PFSK-1 (cell line): ENCODE data around the gene SLC7A10.

ENCODE experiments used
- FOXP2 ChIP-seq: optimal IDR thresholded peaks from 2 replicates; pipeline ENCODE3; 2011; ENCODE audit warnings: borderline replicate concordance, control low read depth, inconsistent platforms; ENCODE audit not compliant: insufficient read depth; ENCODE audit errors: extremely low read length, extremely low read depth
- POLR2AphosphoS5 ChIP-seq: IDR thresholded peaks from 2 replicates; pipeline ENCODE4 v1.6.1; 2012; ENCODE audit warnings: low read depth, mild to moderate bottlenecking, control low read depth, low read length, moderate library complexity
- SIN3A ChIP-seq: IDR thresholded peaks from 2 replicates; pipeline ENCODE4 v1.6.1; 2012; ENCODE audit warnings: mild to moderate bottlenecking, low read length, moderate library complexity, borderline replicate concordance; ENCODE audit not compliant: insufficient read depth
- TF ChIP-seq, protein P1 (sequence below), 2 experiments: IDR thresholded peaks; 2 replicates each; pipeline versions ENCODE4 v1.6.1 to v1.8.0; 2011 to 2012; ENCODE audit warnings: low read depth in 2 of 2, low read length in 2 of 2, control low read depth in 1 of 2, inconsistent platforms in 1 of 2, mild to moderate bottlenecking in 1 of 2, moderate library complexity in 1 of 2; ENCODE audit not compliant: insufficient read depth in 1 of 2

DNA sequence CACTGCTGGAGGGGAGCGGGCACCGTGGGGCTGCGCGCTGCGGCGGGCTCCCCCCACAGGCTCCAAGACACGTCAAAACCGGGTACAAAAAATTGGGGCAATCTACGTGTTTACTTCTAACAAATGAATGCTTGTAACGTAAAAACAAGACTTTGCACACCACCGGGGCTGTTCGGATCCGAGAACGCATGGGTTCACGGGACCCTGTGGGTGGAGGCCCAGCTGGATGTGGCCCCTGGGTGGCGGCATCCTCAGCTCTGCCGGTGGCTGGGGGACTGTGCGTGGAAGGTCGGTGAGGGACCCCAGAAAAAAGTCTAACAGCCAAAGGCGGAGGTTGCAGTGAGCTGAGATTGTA is 10.3 kb upstream of the SLC7A10 start:
- TF ChIP-seq FOXP2 (no peak), POLR2AphosphoS5 (no peak), SIN3A (no peak)
- TF ChIP-seq, protein P1, sequence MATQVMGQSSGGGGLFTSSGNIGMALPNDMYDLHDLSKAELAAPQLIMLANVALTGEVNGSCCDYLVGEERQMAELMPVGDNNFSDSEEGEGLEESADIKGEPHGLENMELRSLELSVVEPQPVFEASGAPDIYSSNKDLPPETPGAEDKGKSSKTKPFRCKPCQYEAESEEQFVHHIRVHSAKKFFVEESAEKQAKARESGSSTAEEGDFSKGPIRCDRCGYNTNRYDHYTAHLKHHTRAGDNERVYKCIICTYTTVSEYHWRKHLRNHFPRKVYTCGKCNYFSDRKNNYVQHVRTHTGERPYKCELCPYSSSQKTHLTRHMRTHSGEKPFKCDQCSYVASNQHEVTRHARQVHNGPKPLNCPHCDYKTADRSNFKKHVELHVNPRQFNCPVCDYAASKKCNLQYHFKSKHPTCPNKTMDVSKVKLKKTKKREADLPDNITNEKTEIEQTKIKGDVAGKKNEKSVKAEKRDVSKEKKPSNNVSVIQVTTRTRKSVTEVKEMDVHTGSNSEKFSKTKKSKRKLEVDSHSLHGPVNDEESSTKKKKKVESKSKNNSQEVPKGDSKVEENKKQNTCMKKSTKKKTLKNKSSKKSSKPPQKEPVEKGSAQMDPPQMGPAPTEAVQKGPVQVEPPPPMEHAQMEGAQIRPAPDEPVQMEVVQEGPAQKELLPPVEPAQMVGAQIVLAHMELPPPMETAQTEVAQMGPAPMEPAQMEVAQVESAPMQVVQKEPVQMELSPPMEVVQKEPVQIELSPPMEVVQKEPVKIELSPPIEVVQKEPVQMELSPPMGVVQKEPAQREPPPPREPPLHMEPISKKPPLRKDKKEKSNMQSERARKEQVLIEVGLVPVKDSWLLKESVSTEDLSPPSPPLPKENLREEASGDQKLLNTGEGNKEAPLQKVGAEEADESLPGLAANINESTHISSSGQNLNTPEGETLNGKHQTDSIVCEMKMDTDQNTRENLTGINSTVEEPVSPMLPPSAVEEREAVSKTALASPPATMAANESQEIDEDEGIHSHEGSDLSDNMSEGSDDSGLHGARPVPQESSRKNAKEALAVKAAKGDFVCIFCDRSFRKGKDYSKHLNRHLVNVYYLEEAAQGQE (IDR thresholded peaks at IDR 0.05; ENCODE audit: insufficient read depth in 1 of 2, low read depth in 2 of 2, low read length in 2 of 2), result no peak
